NB4 (cell line): ENCODE measurements around the gene COL8A1.

Experiments
- POLR2A ChIP-seq: IDR thresholded peaks from 2 replicates; pipeline ENCODE4 v1.6.1; 2011; ENCODE audit warnings: mild to moderate bottlenecking; ENCODE audit not compliant: insufficient read length; ENCODE audit errors: extremely low read depth
- TF ChIP-seq, protein P1 (sequence below): IDR thresholded peaks from one replicate; pipeline ENCODE4 v1.5.1; 2012; ENCODE audit warnings: low read depth, low read length
- TF ChIP-seq, protein P2 (sequence below): IDR thresholded peaks from 2 replicates; pipeline ENCODE4 v1.6.1; 2011; ENCODE audit warnings: low read depth, low read length

DNA sequence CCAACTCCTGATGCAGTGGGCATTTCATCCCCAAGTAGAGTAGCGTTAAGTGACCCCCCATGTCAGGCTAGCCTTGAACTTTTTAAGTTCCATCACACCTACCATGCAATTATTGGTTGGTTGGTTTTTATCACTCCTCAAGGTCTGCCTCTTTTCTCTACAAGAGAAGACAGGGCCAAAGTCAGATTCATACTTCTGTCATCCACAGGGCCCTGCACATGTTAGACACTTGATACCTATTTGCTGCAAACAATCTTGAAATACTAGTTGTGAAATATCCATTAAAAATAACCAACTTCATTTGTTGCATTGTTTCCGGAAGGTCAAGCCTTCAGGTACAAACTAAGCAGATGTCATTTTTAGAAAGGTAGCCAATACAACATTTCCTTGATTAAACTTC lies 180.4 kb downstream of the COL8A1 start:
- TF ChIP-seq, protein P1, sequence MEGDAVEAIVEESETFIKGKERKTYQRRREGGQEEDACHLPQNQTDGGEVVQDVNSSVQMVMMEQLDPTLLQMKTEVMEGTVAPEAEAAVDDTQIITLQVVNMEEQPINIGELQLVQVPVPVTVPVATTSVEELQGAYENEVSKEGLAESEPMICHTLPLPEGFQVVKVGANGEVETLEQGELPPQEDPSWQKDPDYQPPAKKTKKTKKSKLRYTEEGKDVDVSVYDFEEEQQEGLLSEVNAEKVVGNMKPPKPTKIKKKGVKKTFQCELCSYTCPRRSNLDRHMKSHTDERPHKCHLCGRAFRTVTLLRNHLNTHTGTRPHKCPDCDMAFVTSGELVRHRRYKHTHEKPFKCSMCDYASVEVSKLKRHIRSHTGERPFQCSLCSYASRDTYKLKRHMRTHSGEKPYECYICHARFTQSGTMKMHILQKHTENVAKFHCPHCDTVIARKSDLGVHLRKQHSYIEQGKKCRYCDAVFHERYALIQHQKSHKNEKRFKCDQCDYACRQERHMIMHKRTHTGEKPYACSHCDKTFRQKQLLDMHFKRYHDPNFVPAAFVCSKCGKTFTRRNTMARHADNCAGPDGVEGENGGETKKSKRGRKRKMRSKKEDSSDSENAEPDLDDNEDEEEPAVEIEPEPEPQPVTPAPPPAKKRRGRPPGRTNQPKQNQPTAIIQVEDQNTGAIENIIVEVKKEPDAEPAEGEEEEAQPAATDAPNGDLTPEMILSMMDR, result no peak
- TF ChIP-seq POLR2A, result no peak
- TF ChIP-seq, protein P2, sequence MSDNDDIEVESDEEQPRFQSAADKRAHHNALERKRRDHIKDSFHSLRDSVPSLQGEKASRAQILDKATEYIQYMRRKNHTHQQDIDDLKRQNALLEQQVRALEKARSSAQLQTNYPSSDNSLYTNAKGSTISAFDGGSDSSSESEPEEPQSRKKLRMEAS, result no peak
